Measurements from ENCODE around the gene RASGRF2. TPM values are rescaled to one million over a fixed set of nuclear protein-coding genes. Genes with fewer than 3 reads are reported as not detected.

The RASGRF2 gene
- total and polyA plus RNA-seq, 9 of the 15 experiments (the other 6 are each of a cell fraction or from before 2014, with no cell fraction given): 0.01 to 0.22 (median 0.08) TPM; not detected in 2

GRCh38 chr5:80956272-80956671, 3.9 kb upstream of the RASGRF2 start:
- H4K20me1 ChIP-seq (replicated peaks; ENCODE audit: control insufficient read depth, insufficient read depth, low read length): no peaks in the 10 kb centered on the region
- POLR2A ChIA-PET: no interaction called here
- H2AFZ ChIP-seq (ENCODE audit: low read depth, low read length): no peak overlapping the region
- TF ChIP-seq NR3C1 (CRISPR knock-in tag; IDR thresholded peaks at IDR 0.05) (no peak), ZSCAN32 (CRISPR knock-in tag; IDR thresholded peaks at IDR 0.05) (no peak), HNRNPUL1 (IDR thresholded peaks at IDR 0.05; ENCODE audit: low read length) (no peak), HEY1 (CRISPR knock-in tag; IDR thresholded peaks at IDR 0.05; ENCODE audit: borderline replicate concordance) (no peak), CGGBP1 (CRISPR knock-in tag; IDR thresholded peaks at IDR 0.05) (no peak), FOSL1 (tag; conservative IDR thresholded peaks at IDR 0.05) (no peak), KLF10 (CRISPR knock-in tag; IDR thresholded peaks at IDR 0.05) (no peak), RBM25 (IDR thresholded peaks at IDR 0.05; ENCODE audit: low read depth, low read length, severe bottlenecking) (no peak), TSHZ1 (CRISPR knock-in tag; IDR thresholded peaks at IDR 0.05) (no peak), ZNF12 (CRISPR knock-in tag; IDR thresholded peaks at IDR 0.05) (no peak), DACH1 (IDR thresholded peaks at IDR 0.05; ENCODE audit: partially characterized antibody) (no peak), ZNF583 (CRISPR knock-in tag; IDR thresholded peaks at IDR 0.05) (no peak), ZBTB43 (CRISPR knock-in tag; IDR thresholded peaks at IDR 0.05) (no peak), SMAD3 (CRISPR knock-in tag; conservative IDR thresholded peaks at IDR 0.05) (no peak), ETS2 (tag; IDR thresholded peaks at IDR 0.05; ENCODE audit: borderline replicate concordance, poor library complexity, severe bottlenecking) (no peak)
- H3K4me3 ChIP-seq: no peak overlapping the region
- no peaks in the 10 kb centered on the region for H3K36me3 ChIP-seq (ENCODE audit: control insufficient read depth, insufficient read depth, low read length)
- H3K4me2 ChIP-seq (ENCODE audit: insufficient read depth, low read length): no peak overlapping the region
- no peaks in the 10 kb centered on the region for H3K4me1 ChIP-seq (replicated peaks in 1 of 2; ENCODE audit: control insufficient read depth in 2 of 2, insufficient read depth in 2 of 2, low read length in 2 of 2)
- no peaks in the 10 kb centered on the region for H3K79me2 ChIP-seq (ENCODE audit: control insufficient read depth, insufficient read depth, low read length)
- DNase-seq (ENCODE audit: extremely low read depth in 1 of 4, low spot score in 3 of 4) (no peak), ATAC-seq (no peak), FAIRE-seq (no peak)
- H3K9me3 ChIP-seq (replicated peaks; ENCODE audit: control insufficient read depth, insufficient read depth, low read depth, low read length): no peaks in the 10 kb centered on the region
- in situ Hi-C loops (cut with MboI): no loop called here
- no peak overlapping the region for H3K27ac ChIP-seq (ENCODE audit: extremely low read depth, low read depth, low read length)
- intact Hi-C loops (cut with micrococcal nuclease): no loop called here
- CTCF ChIA-PET (ENCODE audit: low intra/inter-chr PET ratio): no interaction called here
- WGBS (ENCODE audit: insufficient coverage, low coverage, missing lambda C conversion rate): 3% methylated on average over 7 of the region's 7 CpGs
- no TSS peak for BruUV-seq (replicated peaks)
- H3K27me3 ChIP-seq (ENCODE audit: control insufficient read depth in 2 of 2, insufficient read depth in 2 of 2, low read length in 2 of 2): peaks cover 20 to 30% of the 10 kb centered on the region in 2 experiments; a peak in 4 of 5 replicates
- no peaks in the 10 kb centered on the region for H3K9me1 ChIP-seq (ENCODE audit: control insufficient read depth, insufficient read depth, low read length)
- no peak overlapping the region for H3K9ac ChIP-seq (ENCODE audit: insufficient read depth in 1 of 2, low read depth in 2 of 2, low read length in 2 of 2)

All from K562 (cell line).